ENCODE measurements around the gene PIK3C3.

DNA sequence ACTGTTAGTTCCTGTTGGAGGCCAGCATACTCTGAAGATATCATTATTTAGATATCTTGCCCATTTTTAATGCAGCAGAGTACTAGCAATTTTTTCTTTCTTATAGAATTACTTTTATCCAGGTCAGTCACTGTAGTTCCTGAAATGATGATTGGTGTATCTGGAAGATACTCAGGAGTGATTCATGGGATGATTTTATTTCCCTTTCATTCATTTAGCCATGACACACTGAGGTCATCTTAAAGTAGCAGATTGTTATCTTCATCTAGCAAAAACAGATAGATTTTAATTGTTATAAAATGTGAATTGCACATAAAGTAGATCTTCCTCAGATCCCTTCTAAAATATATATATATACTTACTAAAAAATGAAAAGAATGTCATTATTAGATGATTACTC is 109.1 kb downstream of the PIK3C3 start:
- TF ChIP-seq POLR2A (IDR thresholded peaks at IDR 0.05) = no peak
- TF ChIP-seq, protein P1, sequence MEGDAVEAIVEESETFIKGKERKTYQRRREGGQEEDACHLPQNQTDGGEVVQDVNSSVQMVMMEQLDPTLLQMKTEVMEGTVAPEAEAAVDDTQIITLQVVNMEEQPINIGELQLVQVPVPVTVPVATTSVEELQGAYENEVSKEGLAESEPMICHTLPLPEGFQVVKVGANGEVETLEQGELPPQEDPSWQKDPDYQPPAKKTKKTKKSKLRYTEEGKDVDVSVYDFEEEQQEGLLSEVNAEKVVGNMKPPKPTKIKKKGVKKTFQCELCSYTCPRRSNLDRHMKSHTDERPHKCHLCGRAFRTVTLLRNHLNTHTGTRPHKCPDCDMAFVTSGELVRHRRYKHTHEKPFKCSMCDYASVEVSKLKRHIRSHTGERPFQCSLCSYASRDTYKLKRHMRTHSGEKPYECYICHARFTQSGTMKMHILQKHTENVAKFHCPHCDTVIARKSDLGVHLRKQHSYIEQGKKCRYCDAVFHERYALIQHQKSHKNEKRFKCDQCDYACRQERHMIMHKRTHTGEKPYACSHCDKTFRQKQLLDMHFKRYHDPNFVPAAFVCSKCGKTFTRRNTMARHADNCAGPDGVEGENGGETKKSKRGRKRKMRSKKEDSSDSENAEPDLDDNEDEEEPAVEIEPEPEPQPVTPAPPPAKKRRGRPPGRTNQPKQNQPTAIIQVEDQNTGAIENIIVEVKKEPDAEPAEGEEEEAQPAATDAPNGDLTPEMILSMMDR (IDR thresholded peaks at IDR 0.05) = no peak
